Sigmoid colon (tissue), 7 donors: ENCODE measurements around the gene CTSE. TPM values are rescaled to one million over a fixed set of nuclear protein-coding genes. Genes with fewer than 3 reads are reported as not detected.

Experiments used
- DNase-seq: peaks from one replicate; pipeline ENCODE4 v3.0.0-alpha.2; 2019
- H3K27ac ChIP-seq, 4 donors: fragments of 200-600 bp; sonication (generic); one replicate each; pipeline ENCODE4 v1.5.1; 2016 to 2019; ENCODE audit warnings: mild to moderate bottlenecking in 1 of 4
- H3K27me3 ChIP-seq, 3 donors: fragments of 200-600 bp; sonication (generic); one replicate each; pipeline ENCODE4 v1.5.1; 2019; ENCODE audit warnings: mild to moderate bottlenecking in 1 of 3
- H3K36me3 ChIP-seq, 4 donors: fragments of 200-600 bp; sonication (generic); one replicate each; pipeline ENCODE4 v1.5.1; 2016 to 2019
- H3K4me1 ChIP-seq, 4 donors: fragments of 200-600 bp; sonication (generic); one replicate each; pipeline ENCODE4 v1.5.1; 2017 to 2019
- H3K4me3 ChIP-seq, 4 donors: fragments of 200-600 bp; sonication (generic); one replicate each; pipeline ENCODE4 v1.5.1; 2017 to 2019; ENCODE audit warnings: mild to moderate bottlenecking in 2 of 4, moderate library complexity in 1 of 4
- H3K9me3 ChIP-seq, 4 donors: fragments of 200-600 bp in 3 of 4; sonication (generic) in 3 of 4; one replicate each; pipeline versions ENCODE4 v1.5.1 to v1.6.1; 2013 to 2019
- CTCF ChIP-seq, 4 experiments: fragments of 450-650 bp in 3 of 4; fragments of 200-600 bp in 1 of 4; IDR thresholded peaks; one replicate each; pipeline ENCODE4 v1.5.1; 2016 to 2019; ENCODE audit warnings: antibody characterized with exemption in 4 of 4, mild to moderate bottlenecking in 3 of 4, moderate library complexity in 2 of 4
- EP300 ChIP-seq, 4 donors: sonication (generic); formaldehyde crosslinking; IDR thresholded peaks; one replicate each; pipeline ENCODE4 v1.6.1; 2017; ENCODE audit warnings: antibody characterized with exemption in 4 of 4
- POLR2A ChIP-seq, 2 donors: fragments of 450-650 bp; IDR thresholded peaks; one replicate each; pipeline ENCODE4 v1.6.1; 2016; ENCODE audit warnings: antibody characterized with exemption in 2 of 2, mild to moderate bottlenecking in 2 of 2, moderate library complexity in 2 of 2
- POLR2AphosphoS5 ChIP-seq, 4 donors: sonication (generic); formaldehyde crosslinking; IDR thresholded peaks; one replicate each; pipeline ENCODE4 v1.6.1; 2017; ENCODE audit warnings: antibody characterized with exemption in 4 of 4
- WGBS, 2 donors: extraction: QIAGEN DNeasy Blood & Tissue Kit; methylation state at CpG; one replicate each; pipeline ENCODE4 v1.1.7; 2013; 5-methylcytosine and 5-hydroxymethylcytosine counted together
- intact Hi-C: fragments of 100-400 bp; cut with DNase I; formaldehyde crosslinking; loops from one replicate; pipeline ENCODE4 v1.15.1; 2023
- polyA plus RNA-seq, 3 donors: library from polyadenylated mRNA; stranded (reverse); fragments of 200-250 nt; gene quantifications; one replicate each; pipeline ENCODE4 v1.2.3, GENCODE V29; 2013
- total RNA-seq, 4 donors: library from RNA; depleted of rRNA; stranded (reverse); fragments of >200 nt; gene quantifications; one replicate each; pipeline ENCODE4 v1.1.0, GENCODE V29; 2016
- donor health status: healthy with polysubstance abuse.
- donor health status: Bipolar disorder and iron deficiency.
- donor health status: healthy.

Gene CTSE
- total and polyA plus RNA-seq, 7 donors = 4.4 to 9.0 (median 8.6) TPM; not detected in 4

DNA sequence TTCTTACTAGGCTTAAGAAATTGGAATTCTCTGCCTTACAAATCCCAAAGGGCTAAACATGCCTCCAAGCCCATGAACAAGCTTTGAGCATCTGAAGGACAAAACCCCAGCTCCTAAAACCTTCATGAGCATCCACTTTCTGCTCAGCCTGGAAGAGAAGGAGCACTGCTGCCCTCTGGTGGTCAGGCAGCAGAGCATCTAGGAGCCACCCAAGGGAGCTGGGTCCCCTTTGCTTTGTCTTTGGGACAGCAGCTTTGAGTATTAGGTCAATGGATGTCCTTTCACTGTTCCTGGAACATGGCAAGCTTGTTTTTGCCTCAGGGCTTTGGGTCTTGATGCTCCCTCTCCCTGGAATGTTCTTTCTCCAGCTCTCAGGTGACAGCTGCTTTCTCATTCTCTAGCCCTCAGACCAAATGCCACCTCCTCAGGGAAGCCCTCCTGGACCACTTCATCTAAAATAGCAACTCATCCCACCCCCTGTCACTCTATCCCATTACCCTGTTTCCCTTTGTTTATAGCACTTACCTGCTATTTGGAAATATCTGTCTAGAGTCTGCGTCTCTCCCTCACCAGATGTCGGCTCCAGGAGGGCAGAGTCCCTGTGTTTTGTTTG lies 46.2 kb downstream of the CTSE start:
- peaks cover 0 to 4% (median 0%) of the 10 kb centered on the region in 4 donors for H3K4me1 ChIP-seq
- no peaks in the 10 kb centered on the region for H3K9me3 ChIP-seq
- H3K4me3 ChIP-seq = no peak overlapping the region
- TF ChIP-seq POLR2AphosphoS5 (IDR thresholded peaks at IDR 0.05) (no peak), CTCF (IDR thresholded peaks at IDR 0.05) (peak; percentile 64 to 92 (median 90)), EP300 (IDR thresholded peaks at IDR 0.05) (no peak), POLR2A (IDR thresholded peaks at IDR 0.05) (no peak)
- 72 to 84% methylated on average over 2 of the region's 2 CpGs for WGBS, 2 donors
- H3K27ac ChIP-seq = no peak overlapping the region
- no peaks in the 10 kb centered on the region for H3K27me3 ChIP-seq
- intact Hi-C loops = loop anchor here (1.0 kb wide), 3 partner anchors 58 to 318 kb away; no protein-coding TSS in a partner anchor
- H3K36me3 ChIP-seq = no peaks in the 10 kb centered on the region
- DNase-seq = peak; percentile 76

DNA sequence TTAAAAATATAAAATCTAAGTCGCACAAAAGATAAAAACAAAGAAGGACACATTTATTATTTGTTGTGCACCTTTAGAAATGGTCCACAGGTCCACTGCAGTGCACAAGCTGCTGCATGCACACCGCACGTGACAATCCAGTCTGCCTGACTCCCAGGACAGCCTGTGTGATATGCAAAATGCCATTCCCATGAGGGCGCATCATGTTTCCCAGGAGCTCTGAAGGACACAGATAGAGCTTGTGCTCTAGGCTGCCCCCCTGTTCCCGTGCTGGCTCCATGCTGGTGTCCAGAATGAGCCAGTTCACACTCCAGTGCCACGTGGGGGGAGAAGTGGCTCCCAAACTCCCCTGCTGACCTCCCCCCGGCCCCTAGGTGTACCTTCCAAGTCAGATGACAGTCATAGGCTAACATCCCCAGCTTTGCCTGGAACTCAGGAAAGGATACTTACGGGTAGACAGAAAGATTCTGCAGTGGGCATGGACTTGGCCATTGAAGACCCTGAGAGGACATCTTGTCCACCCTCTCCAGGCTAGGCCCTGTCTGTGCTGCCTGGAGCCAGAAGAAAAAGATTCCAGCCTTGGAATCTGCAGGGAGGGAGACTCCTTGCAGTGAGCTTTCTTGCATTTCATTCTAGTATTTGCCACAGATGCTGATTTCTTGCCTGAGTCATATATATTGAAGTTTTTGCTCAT lies 46.8 kb downstream of the CTSE start:
- no peaks in the 10 kb centered on the region for H3K9me3 ChIP-seq
- peaks cover 0 to 4% (median 0%) of the 10 kb centered on the region in 4 donors for H3K4me1 ChIP-seq
- no peaks in the 10 kb centered on the region for H3K27me3 ChIP-seq
- TF ChIP-seq POLR2A (IDR thresholded peaks at IDR 0.05) (no peak), EP300 (IDR thresholded peaks at IDR 0.05) (no peak), CTCF (IDR thresholded peaks at IDR 0.05) (no peak), POLR2AphosphoS5 (IDR thresholded peaks at IDR 0.05) (no peak)
- no peak overlapping the region for H3K4me3 ChIP-seq
- H3K36me3 ChIP-seq = no peaks in the 10 kb centered on the region
- intact Hi-C loops = loop anchor here (1.0 kb wide), 3 partner anchors 58 to 318 kb away; no protein-coding TSS in a partner anchor
- H3K27ac ChIP-seq = no peak overlapping the region
- DNase-seq = peak; percentile 63
- WGBS, 2 donors = 53 to 71% methylated on average over 8 of the region's 8 CpGs

DNA sequence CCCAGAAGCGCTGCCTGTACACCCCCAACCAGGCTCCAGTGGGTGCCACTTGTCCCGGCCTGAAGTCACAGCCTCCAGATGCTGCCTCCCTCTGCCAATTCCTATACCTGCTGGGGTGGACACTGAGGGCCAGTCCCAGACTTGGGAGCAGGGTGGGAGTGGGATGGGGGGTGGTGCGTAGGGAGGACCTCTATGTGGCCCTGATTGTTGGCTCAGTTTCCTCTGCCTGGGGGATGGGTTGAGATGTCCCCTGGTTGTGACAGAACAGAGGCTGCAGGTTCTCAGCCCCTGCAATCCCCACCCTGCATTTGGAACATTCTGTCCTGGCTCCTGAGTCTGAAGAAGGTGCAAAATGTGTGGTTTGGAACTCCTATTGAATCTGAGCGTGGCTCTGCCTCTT lies 47.7 kb downstream of the CTSE start:
- 64 to 90% methylated on average over 4 of the region's 4 CpGs for WGBS, 2 donors
- TF ChIP-seq EP300 (IDR thresholded peaks at IDR 0.05) = no peak
- TF ChIP-seq CTCF (IDR thresholded peaks at IDR 0.05) = no peak
- TF ChIP-seq POLR2A (IDR thresholded peaks at IDR 0.05) = no peak
- intact Hi-C loops = no loop called here
- Histone ChIP-seq H3K4me3 (no peak overlapping the region), H3K27ac (no peak overlapping the region), H3K9me3 (no peaks in the 10 kb centered on the region), H3K4me1 (peaks cover 0 to 4% (median 0%) of the 10 kb centered on the region in 4 donors), H3K27me3 (no peaks in the 10 kb centered on the region), H3K36me3 (no peaks in the 10 kb centered on the region)
- peak; percentile 48 for DNase-seq

- intact Hi-C loops = no loop called here
- H3K27ac ChIP-seq = no peak overlapping the region
- TF ChIP-seq EP300 (IDR thresholded peaks at IDR 0.05) (no peak), CTCF (IDR thresholded peaks at IDR 0.05) (no peak), POLR2A (IDR thresholded peaks at IDR 0.05) (no peak), POLR2AphosphoS5 (IDR thresholded peaks at IDR 0.05) (no peak)
- WGBS, 2 donors = 69 to 83% methylated on average over 15 of the region's 15 CpGs
- H3K36me3 ChIP-seq = no peaks in the 10 kb centered on the region
- no peak overlapping the region for H3K4me3 ChIP-seq
- H3K27me3 ChIP-seq = no peaks in the 10 kb centered on the region
- DNase-seq = peak; percentile 53
- peaks cover 0 to 4% (median 0%) of the 10 kb centered on the region in 4 donors for H3K4me1 ChIP-seq
- H3K9me3 ChIP-seq = no peaks in the 10 kb centered on the region
Observed at GRCh38 chr1:205975387-205975998, 48.2 kb downstream of the CTSE start.
